ENCODE measurements around the gene LGI1.

LGI1 gene

DNA sequence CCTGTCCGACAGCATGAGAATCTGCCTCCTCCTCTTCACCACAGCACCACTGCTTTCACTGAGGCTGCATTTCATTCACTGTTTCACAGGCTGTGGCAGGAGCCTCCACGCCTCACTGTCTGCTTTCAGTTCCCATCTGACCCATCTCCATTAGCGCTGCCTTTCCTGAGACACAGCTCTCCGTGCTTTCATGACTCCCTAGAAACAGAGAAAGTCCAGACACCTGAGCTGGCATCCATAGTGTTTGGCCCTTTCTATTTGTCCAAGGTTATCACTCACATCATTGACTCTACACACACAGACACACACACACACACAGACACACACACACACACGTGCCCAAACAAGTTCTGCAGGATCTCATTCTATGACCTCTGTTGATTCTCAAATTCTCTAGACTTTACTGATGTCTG, 5.2 kb downstream of the LGI1 start:
- Histone ChIP-seq H3K27me3 (ENCODE audit: control insufficient read depth, low read length) (peaks cover 31% of the 10 kb centered on the region), H3F3A (ENCODE audit: control insufficient read depth, insufficient read depth) (no peaks in the 10 kb centered on the region), H3K9me3 (ENCODE audit: control insufficient read depth, insufficient read depth, low read length) (no peaks in the 10 kb centered on the region), H3K4me2 (ENCODE audit: low read length) (no peak overlapping the region), H3K27ac (ENCODE audit: low read depth, low read length) (no peak overlapping the region), H3K36me3 (ENCODE audit: control insufficient read depth, low read length) (no peaks in the 10 kb centered on the region), H4K20me1 (ENCODE audit: control insufficient read depth, insufficient read depth, low read depth, low read length) (no peaks in the 10 kb centered on the region), H3K9me2 (replicated peaks; ENCODE audit: control insufficient read depth, low read length) (no peaks in the 10 kb centered on the region), H3K79me2 (ENCODE audit: control insufficient read depth, low read length) (no peaks in the 10 kb centered on the region), H3K4me1 (ENCODE audit: control insufficient read depth, low read length) (no peaks in the 10 kb centered on the region), H3K4me3 (ENCODE audit: low read length) (no peak overlapping the region)
- TF ChIP-seq, protein P1, sequence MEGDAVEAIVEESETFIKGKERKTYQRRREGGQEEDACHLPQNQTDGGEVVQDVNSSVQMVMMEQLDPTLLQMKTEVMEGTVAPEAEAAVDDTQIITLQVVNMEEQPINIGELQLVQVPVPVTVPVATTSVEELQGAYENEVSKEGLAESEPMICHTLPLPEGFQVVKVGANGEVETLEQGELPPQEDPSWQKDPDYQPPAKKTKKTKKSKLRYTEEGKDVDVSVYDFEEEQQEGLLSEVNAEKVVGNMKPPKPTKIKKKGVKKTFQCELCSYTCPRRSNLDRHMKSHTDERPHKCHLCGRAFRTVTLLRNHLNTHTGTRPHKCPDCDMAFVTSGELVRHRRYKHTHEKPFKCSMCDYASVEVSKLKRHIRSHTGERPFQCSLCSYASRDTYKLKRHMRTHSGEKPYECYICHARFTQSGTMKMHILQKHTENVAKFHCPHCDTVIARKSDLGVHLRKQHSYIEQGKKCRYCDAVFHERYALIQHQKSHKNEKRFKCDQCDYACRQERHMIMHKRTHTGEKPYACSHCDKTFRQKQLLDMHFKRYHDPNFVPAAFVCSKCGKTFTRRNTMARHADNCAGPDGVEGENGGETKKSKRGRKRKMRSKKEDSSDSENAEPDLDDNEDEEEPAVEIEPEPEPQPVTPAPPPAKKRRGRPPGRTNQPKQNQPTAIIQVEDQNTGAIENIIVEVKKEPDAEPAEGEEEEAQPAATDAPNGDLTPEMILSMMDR (IDR thresholded peaks at IDR 0.05; ENCODE audit: low read depth, low read length, poor library complexity, severe bottlenecking), result no peak
- TF ChIP-seq EZH2phosphoT487 (IDR thresholded peaks at IDR 0.05; ENCODE audit: borderline replicate concordance, low read length), result no peak

DNA sequence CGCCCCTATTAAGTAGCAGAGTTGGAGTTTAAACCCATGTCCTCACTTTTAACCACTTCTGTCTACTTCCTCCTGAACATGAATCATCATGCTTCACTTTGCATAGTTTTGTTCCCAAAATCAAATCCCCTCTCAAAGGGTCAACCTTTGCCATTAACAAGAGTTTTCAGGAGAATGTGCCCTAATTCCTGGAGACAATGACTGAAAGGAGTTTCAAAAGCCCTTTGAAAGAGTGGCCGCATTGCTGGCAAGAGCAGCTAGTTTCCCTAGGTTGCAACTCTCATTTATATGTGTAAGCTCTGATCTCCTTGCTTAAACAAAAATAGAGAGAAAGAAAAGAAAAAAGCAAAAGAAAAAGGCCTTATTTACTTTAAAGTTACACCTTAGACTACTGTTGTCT, 9.2 kb downstream of the LGI1 start:
- Histone ChIP-seq H3K27ac (ENCODE audit: low read depth, low read length) (no peak overlapping the region), H3K79me2 (ENCODE audit: control insufficient read depth, low read length) (no peaks in the 10 kb centered on the region), H3K27me3 (ENCODE audit: control insufficient read depth, low read length) (peaks cover 19% of the 10 kb centered on the region; the same call in 1 of the 2 replicates), H3K4me3 (ENCODE audit: low read length) (no peak overlapping the region), H3F3A (ENCODE audit: control insufficient read depth, insufficient read depth) (no peaks in the 10 kb centered on the region), H3K9me2 (replicated peaks; ENCODE audit: control insufficient read depth, low read length) (no peaks in the 10 kb centered on the region), H3K36me3 (ENCODE audit: control insufficient read depth, low read length) (no peaks in the 10 kb centered on the region), H3K4me1 (ENCODE audit: control insufficient read depth, low read length) (no peaks in the 10 kb centered on the region), H4K20me1 (ENCODE audit: control insufficient read depth, insufficient read depth, low read depth, low read length) (no peaks in the 10 kb centered on the region), H3K4me2 (ENCODE audit: low read length) (no peak overlapping the region), H3K9me3 (ENCODE audit: control insufficient read depth, insufficient read depth, low read length) (no peaks in the 10 kb centered on the region)
- TF ChIP-seq, protein P1 (IDR thresholded peaks at IDR 0.05; ENCODE audit: low read depth, low read length, poor library complexity, severe bottlenecking), result no peak
- TF ChIP-seq EZH2phosphoT487 (IDR thresholded peaks at IDR 0.05; ENCODE audit: borderline replicate concordance, low read length), result no peak

DNA sequence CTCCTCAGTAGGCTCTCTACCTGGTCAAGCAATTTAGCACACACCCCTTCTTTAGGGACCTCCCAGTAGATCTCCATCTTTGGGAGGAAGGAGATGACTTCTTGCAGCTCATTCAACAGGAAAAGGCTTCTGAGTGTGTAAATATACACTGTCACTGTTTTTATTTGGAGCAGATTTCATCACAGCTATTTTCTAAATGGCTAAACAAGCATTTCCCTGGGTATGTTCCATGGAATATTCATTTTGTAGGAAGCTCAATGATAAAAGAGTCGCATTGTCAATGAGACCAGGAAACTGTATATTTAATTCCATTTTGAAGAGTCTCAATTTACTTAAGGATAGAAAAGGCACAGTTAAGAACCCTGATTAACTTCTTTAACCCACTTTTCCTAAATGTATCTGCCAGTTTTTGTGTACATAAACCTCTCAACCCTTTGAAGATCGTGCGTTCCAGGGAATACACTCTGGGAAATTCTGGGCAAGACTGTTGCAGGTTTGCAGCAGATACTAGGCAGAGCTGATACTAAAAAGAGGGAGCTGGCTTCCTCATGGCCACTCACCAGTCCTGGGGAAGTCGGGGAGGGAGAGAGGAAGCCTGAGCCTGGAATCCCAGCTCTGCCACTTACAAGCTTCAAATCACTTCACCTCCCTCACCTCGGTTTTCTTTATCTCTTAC, 10.1 kb downstream of the LGI1 start:
- Histone ChIP-seq H3K4me1 (ENCODE audit: control insufficient read depth, low read length) (no peaks in the 10 kb centered on the region), H3K79me2 (ENCODE audit: control insufficient read depth, low read length) (no peaks in the 10 kb centered on the region), H3K9me2 (replicated peaks; ENCODE audit: control insufficient read depth, low read length) (no peaks in the 10 kb centered on the region), H3K9me3 (ENCODE audit: control insufficient read depth, insufficient read depth, low read length) (no peaks in the 10 kb centered on the region), H3K4me2 (ENCODE audit: low read length) (no peak overlapping the region), H3F3A (ENCODE audit: control insufficient read depth, insufficient read depth) (no peaks in the 10 kb centered on the region), H4K20me1 (ENCODE audit: control insufficient read depth, insufficient read depth, low read depth, low read length) (no peaks in the 10 kb centered on the region), H3K4me3 (ENCODE audit: low read length) (no peak overlapping the region), H3K27ac (ENCODE audit: low read depth, low read length) (no peak overlapping the region), H3K36me3 (ENCODE audit: control insufficient read depth, low read length) (no peaks in the 10 kb centered on the region), H3K27me3 (ENCODE audit: control insufficient read depth, low read length) (peaks cover 12% of the 10 kb centered on the region; the same call in 1 of the 2 replicates)
- TF ChIP-seq, protein P1 (IDR thresholded peaks at IDR 0.05; ENCODE audit: low read depth, low read length, poor library complexity, severe bottlenecking), result no peak
- no peak for TF ChIP-seq EZH2phosphoT487 (IDR thresholded peaks at IDR 0.05; ENCODE audit: borderline replicate concordance, low read length)

Measured in DOHH2 (cell line).